GM19455 (cell line): Measurements from ENCODE around the gene ZPR1.

Source experiments
- ATAC-seq: cut with Tn5 transposase; IDR thresholded peaks from one replicate; pipeline ENCODE4 v1.9.1; 2021; ENCODE audit not compliant: unreplicated experiment

ZPR1 gene

GRCh38 chr11:116792869-116793771 is 5.3 kb upstream of the ZPR1 start:
- no peak for ATAC-seq

- no peak for ATAC-seq
These were observed 4.5 kb upstream of the ZPR1 start for GRCh38 chr11:116792144-116792868.

DNA sequence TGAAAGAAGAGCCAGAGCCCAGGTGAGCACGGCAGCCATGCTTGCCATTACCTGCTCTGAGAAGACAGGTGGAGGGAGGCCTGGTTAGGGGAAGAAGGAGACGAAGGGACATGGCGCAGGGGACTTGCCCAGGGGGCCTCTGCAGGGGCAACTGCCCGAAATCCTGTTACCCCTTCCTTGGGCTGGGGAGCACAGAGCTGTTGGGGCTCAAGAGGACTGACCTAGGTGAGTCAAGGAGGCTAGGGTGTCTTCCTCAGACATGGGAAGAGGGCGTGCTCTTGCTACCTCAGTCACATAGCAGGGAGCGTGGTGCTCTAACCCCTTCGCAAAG is 4.0 kb upstream of the ZPR1 start, which contains the start of gene APOA5:
TSS of gene APOA5 (minus strand) at position 67 of the 331 bp plus-strand sequence. CDS start at position 48, 19 bp downstream.
- no peak for ATAC-seq

DNA sequence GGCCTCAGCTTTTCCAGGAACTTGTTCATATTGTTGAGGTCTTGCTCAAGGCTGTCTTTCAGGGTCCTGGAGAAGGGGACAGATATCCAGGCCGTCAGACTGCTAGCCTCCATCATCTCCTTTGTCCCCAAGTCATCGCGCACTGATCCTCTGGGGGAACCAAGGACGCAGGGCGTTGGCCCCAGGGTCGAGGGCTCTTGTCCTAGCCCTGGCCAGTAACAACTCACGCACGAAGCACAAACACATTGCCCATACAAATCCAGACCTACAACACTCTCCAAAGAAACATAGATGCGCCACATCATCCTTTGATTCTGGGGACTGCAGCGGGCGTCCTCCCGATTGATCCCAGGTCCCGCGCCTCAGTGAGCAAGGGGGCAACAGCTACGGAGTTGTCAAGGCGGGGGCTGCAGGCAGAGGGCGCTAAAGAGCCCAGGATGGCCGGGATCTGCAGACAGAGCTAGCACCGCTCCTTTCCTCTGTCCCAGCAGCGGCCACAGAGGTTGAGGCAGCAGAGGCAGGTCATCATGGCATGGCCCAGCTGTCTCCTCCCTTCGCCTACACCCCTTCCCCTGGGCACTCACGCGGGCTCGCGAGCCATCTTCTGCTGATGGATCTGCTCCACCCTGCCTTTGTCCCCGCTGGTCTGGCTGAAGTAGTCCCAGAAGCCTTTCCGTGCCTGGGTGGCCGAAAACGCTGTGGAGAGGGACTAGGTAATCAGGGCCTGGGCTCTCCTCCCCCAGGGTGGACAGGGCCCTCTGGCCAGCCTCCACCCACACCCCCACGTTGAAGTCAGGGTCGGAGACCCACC is 3.4 kb upstream of the ZPR1 start:
- ATAC-seq = no peak

- ATAC-seq = no peak
These were observed 2.6 kb upstream of the ZPR1 start for GRCh38 chr11:116790167-116791001.

- no peak for ATAC-seq
These were observed 1.2 kb upstream of the ZPR1 start for GRCh38 chr11:116788975-116789374.

DNA sequence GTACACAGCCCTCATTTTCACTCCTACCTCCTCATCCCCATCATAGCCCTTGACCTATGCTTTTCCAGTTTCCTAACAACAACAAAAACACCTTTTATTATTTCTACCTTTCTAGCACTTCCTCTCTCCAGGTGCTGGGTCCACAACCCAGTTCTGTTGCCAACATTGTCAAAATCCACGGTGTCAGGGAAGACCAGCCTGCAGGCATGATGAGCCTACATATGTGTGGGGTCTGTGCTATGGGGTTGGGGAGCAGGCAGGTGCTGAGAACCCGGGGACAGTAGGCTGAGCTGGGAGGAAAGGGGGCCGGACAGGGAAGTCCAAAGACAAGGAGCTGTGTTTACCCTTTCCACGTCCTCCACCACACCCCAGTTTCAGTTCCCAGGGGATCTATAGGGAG is 711 bp upstream of the ZPR1 start:
- no peak for ATAC-seq

DNA sequence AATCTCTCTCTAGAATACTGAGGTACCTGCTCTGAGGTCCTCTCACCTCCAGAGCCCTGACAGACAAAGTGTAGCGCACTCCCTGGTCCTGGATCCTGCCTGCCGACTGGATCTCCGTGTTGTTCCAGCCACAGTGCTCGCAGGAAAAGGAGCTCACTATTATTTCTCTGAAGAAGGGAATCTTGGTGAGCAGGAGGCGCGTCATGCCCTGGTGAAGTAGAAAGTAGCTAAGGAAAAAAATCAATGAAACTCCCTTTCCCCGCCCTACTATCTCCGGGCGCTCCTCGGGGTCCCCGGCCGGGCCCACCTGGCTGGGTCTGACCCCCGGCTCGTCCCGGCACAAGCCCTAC is 412 bp downstream of the ZPR1 start:
- ATAC-seq = no peak

- no peak for ATAC-seq
These were observed 857 bp downstream of the ZPR1 start for GRCh38 chr11:116786966-116787365.

DNA sequence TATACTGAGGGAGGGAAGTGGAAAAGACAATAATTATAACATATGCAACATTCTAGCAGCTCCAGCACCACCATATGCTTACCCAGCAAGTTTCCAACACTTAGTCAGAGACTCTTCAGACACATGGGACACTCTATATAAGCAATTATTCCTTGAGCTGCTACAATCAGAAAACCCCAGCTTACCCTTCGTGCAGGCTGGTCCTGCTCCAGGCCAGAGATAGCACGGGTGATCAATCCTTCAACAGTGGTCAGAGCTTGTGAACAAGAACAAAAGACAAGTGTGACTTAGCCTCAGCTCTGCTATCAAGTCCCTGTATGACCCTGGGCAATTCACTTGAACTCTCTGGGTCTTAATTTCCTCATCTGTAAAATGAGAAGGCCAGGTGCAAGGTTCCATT is 1.5 kb downstream of the ZPR1 start:
- no peak for ATAC-seq

DNA sequence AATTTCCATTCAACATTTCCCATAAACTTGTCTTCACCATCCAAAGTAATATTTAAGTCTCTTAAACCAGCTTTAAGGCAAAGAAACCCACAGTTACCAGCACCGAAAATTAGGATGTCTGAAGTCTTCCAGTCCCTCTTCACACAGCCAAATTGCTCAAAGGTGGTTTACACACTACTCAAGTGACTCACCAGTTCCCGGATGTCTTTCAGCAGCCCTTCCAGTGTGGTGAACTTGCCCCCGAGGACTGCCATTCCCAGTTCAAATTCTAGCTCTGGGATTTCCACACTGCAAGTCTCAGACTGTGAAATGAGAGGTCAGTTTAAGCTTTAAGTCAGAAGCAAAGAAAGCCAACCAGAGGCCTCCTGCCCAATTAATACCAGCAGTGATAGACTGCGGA is 5.1 kb downstream of the ZPR1 start:
- ATAC-seq = no peak

GRCh38 chr11:116778556-116778955 is 9.3 kb downstream of the ZPR1 start:
- no peak for ATAC-seq

GRCh38 chr11:116777056-116777455 is 10.8 kb downstream of the ZPR1 start:
- no peak for ATAC-seq

DNA sequence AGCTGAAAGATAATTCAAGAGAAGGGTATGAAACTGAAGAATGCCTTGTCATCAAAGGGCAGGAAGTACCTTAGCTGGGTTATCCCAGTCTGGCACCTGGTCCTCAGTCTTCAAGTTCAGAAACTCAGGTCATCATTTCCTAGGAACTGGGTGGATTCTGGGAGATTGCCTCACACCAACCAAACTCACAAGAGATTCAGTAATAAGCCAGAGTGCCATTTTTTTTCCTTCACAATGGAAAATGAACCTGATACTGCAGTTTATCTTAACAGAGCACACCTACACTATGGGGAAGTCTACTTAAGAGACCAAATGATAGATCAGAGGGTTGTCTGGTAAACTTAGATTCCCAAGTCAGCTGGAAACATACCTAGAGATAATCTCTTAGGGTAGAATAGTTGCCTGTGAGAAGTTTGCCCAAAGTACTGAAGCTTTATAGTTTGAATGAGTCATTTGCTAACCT is 11.3 kb downstream of the ZPR1 start:
- no peak for ATAC-seq

- ATAC-seq = no peak
These were observed 11.8 kb downstream of the ZPR1 start for GRCh38 chr11:116775975-116776374.

GRCh38 chr11:116774661-116775060 is 13.2 kb downstream of the ZPR1 start:
- no peak for ATAC-seq

GRCh38 chr11:116773203-116774097 is 14.4 kb downstream of the ZPR1 start:
- ATAC-seq = peak; percentile 42

DNA sequence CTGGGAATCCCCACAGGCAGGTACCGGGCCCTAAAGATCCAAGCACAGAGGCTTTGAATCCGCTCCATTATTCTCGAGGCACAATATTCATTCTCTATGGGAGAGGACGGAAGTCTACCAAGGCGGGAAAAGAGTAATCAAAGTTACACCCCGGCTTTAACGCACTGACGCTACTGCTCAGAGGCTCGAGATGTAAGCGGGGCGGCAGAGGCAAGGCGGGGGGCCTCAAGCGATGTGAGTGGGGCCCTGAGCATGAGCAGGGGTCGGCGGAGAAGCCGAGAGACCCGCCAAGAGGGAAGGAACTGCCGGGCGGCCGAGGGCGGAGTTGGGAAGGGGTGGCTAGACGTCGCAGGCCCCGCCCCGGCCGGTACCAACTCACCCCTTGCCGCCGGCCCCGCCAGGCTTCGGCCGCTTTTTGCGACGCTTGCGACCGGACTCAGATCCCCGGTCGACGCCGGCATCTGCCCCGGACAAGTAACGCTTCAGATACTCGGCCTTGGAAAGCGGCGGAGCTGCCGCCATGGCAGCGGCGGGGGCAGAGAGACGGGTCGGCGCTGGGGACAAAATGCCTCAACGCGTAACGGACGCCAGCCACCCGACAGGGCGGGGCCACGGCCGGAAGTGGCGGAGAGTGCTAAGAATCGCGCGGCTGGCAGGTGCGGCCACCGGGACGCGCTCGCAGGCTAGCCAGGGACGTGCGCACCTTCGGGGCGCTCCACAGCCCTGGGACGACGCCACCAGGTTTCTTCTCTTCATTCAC is 15.2 kb downstream of the ZPR1 start, which contains the start of gene BUD13:
TSS of gene BUD13 (minus strand) at position 545 of the 760 bp plus-strand sequence. CDS start at position 522, 23 bp downstream.
- ATAC-seq = peak; percentile 83

DNA sequence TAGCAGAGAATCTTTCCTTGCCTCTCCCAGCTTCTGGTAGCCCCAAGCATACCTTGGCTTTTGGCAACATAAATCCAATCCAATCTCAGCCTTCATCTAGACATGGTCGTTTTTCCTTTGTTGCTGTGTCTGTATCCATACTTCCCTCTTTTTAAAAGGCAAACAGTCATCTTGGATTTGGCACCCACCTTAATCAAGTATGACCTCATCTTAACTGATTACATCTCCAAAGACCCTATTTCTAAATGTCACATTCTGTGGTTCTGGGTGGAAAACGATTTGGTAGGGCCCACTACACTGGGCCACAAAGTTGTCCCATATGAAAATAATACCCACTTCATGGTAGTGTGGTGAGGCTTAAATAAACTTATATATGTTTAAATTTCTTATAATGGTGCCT is 15.9 kb downstream of the ZPR1 start:
- ATAC-seq = no peak
